Stimulated activated CD4-positive, alpha-beta T cell treated with anti-CD3 and anti-CD28 coated beads, Interleukin-1b, Interleukin-23, amount 100 ng/mL, for 4 hours (primary cell): ENCODE measurements around the gene CD248.
"Not testable (repeated sequence)": the region's sequence is repeated elsewhere in the genome, so short reads cannot be mapped to it uniquely, and the experiment has no call there.

Source experiments
- DNase-seq, 2 donors: peaks; one replicate each; pipeline ENCODE4 v3.0.0-alpha.2; 2020; ENCODE audit warnings: low read depth in 2 of 2

The CD248 gene

DNA sequence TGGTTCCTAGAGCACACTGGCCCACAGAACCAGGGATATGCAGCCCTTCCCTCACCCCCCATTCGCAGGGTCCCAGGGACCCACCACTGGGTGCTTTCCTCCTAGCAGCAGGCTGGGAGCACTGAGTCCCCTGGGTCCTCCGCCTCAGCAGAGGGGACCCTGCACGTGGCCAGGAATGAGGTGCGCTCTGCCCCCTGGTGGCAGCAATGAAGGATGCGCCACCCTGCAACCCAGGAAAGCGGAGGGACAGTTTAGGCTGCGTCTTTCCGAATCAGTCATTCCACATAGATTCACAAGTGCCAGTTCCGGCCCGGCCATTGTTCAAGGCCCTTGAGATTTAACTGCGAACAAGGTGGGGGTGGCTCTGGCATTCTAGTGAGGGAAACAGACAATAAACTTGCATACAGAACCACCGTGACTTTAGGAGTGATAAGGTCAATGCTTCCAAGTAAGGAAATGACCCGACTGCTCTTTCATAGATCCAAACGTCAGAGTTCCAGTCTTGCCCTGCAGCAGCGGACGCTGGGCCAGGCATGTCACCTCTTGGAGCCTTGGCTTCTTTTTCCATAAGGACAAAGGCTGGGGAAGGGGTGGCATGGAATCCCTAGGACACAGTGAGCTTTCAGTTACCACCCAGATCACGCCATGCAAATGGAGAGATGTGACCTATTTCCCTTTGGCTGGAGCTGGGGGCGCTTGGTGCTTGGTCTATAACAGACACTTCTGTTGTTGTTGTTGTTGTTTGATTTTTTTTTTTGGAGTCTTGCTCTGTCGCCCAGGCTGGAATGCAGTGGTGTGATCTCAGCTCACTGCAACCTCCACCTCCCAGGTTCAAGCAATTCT, 11.7 kb upstream of the CD248 start:
- peak; percentile 76 to 78 for DNase-seq

DNA sequence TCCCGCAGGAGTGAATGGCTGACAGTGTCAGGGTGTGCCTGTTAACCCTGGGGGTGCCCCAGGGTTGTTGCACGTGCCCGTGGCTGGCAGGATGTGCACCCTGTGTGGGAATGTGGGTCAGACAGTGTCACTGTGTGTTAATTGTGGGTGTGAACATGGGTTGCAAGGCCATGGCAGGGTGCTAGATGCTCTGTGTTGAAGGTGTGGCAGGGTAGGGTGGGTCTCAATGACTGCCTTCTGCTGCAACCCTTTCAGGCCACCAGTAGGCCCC, 11.1 kb upstream of the CD248 start:
- no peak for DNase-seq

DNA sequence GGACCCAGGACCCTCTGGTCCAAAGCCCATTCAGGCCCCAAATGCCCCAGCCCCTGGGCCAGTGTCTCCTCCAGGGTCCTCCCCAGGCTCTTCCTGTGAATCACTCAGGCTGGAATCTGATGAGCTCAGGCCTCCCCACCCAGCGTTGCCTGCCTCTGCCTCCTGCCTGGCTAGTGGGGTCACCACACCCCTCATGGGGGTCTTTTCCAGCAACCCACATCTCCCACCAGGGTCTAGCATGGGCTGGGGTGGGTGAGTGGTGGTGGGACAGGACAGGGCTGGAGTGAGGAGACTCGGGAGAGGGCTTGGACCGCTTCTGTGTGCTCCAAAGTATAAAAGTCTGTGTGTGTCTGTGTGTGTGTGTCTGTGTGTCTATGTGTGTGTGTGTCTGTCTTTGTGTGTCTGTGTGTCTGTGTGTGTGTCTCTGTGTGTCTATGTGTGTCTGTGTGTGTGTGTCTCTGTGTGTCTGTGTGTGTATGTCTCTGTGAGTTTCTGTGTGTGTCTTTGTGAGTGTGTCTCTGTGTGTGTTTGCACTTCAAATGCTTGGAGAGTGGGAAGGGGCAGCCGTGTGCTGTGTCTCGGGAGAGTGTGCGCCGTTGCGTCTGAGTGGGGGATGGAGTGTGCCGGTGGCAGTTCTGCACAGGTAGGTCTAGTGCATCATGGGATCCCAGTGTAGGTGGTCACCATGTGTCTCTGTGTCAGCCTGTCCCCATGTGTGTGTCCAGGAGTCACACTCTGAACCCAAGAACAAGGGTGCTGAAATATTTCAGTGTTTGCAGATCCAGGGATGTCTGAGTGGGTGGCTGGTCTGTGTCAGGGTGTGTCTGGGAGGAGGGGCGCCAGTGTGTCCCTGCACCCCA, 10.6 kb upstream of the CD248 start:
- no peak for DNase-seq

DNA sequence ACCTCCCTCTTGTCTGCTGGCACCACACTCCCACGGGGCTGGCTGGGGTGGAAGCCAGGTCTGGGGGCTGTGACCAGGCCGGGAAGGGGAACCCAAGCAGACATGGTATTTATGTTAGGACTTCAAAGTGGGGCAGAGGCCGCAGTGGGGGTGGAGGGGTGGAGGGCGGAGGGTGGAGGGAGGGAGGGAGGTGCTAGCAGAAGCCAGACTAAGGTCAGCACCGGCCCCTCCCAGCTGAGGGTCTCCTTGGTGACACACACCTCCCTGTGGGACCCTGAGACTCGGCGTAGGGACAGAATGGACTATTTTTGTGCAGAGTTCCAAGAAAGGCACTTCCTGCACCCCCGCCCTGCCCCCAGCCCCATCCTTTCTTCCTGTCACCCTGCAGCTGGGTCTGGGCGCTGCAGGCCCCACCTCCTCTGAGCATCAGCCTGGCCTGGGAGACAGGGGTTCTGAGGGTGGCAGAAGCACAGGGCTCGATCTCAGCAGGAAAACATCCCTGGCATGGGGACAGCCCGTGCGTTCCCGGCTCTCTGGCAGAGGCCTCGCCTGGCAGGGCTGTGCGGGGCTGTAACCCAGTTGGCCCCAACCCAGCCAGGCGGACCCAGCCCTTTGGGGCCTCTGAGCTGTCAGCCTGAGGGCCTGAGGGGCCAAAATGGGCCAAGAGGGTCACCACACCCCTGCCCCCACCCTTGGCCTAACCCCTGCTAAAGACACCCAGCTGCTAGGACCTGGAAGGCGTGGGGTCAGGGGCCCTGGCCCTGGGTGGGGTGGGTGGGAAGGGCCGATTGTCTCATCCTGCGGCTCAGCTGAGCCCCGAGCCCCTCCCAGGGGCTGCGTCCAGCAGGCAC, 9.6 kb upstream of the CD248 start:
- no peak for DNase-seq

DNA sequence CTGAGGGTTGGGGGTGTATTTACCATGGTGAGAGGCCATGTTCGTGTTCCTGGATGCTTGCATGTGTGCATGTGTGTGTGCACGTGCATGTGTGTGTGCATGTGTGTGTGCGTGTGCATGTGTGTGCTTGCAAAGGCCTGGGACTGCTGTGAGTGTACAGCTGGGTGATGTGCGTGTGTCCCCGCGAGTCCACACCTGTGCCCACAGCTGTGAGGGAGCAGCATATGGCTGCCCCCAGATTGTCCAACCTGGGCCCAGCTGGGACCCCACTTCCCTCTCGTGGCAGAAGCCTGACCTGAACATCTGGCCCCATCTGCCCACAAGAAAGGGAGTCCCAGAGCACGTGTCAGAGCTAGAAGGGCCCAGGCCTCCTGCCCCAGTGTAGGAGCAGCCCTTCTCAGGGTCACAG, 8.4 kb upstream of the CD248 start:
- no peak for DNase-seq

DNA sequence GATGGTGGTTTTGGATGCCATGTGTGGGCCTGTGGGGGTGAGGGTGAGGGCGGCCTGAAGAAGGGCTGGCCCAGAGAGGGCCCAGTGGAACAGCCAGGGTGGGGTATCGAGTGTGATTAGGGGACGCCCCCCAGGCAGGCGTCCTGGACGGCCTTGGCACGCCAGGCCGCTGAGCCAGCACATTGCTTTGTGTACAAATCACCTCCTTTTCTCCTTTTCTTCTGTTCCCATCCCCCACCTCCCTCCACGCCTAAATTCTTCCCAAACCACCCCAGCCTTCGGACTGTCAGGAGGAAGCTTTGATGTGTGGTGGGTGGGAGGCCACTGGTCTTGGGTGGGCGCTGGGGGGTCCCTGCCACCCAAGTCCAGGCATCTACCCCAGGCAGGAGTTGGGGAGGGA, 7.8 kb upstream of the CD248 start:
- DNase-seq, result no peak

DNA sequence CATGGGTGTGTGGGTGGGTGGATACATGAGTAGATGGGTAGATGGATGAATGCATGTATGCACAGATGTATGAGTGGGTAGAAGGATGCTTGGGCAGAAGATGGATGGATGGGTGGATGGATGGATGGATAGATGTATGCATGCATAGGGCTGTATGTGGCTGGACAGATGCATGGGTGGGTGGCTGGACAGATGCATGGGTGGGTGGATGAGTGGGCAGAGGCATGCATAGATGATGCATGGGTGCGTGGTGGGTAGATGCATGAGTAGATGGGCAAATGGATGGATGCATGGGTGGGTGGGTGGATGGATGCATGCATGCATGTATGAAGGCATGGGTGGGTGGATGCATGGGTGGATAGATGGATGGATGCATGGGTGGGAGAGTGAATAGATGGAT, 6.8 kb upstream of the CD248 start:
- no peak for DNase-seq

DNA sequence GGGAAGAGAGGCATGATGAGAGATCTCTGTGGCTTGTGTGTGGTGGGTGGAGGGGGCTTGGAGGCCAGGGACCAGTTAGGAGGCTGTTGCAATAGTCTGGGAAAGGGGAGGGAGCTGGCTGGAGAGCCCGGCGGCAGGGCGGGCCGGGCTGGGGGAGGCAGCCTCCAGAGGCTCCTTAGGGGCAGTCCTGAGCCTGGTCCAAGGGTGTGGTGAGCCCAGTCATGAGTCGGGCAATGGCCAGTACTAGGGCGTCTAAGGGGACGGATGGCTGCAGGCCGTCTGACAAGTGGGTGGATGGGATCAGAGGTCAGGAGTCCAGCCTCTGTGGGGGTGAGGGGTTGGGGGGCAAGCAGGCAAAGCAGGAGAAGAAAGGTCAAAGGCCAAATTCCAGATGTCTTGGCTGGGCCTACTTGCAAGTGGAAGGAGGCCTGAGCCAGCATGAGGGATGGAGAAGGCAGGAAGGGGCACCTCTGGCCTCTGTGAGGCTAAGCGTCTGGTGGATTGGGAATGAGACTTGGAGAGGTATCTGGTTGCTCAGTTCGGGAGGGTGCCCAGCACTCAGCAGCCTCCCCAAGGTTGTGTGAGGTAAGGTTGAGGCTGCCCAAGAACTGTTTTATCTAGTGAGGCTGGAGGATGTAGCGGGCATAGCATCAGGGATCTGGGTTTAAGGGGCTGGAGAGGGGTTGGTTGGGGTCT, 6.0 kb upstream of the CD248 start:
- no peak for DNase-seq

DNA sequence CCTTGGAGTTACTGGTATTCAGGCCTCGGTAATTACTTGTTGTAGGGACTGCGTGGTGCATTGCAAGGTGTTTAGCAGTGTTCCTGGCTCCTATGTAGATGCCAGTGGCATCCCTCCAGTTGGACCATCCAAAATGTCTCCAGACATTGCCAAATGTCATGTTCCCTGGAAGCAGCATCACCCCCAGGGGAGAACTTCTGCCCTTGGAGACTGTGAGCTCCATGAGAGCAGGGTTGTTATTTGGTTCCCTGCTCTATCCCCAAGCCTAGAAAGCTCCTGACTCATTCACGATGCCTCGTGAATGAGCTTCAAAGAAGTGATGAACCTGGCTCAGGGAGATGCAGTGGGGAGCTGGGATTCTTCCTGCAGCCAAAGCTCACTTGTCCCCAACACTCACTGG, 4.8 kb upstream of the CD248 start:
- no peak for DNase-seq

DNA sequence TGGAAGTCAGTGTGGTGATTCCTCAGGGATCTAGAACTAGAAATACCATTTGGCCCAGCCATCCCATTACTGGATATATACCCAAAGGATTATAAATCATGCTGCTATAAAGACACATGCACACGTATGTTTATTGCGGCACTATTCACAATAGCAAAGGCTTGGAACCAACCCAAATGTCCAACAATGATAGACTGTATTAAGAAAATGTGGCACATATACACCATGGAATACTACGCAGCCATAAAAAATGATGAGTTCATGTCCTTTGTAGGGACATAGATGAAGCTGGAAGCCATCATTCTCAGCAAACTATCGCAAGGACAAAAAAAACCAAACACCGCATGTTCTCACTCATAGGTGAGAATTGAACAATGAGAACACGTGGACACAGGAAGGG, 3.9 kb upstream of the CD248 start:
- DNase-seq, result not testable (repeated sequence)

DNA sequence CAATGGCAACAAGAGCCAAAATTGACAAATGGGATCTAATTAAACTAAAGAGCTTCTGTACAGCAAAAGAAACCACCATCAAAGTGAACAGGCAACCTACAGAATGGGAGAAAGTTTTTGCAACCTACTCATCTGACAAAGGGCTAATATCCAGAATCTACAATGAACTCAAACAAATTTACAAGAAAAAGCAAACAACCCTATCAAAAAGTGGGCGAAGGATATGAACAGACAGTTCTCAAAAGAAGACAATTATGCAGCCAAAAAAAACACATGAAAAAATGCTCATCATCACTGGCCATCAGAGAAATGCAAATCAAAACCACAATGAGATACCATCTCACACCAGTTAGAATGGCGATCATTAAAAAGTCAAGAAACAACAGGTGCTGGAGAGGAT, 3.4 kb upstream of the CD248 start:
- DNase-seq, result not testable (repeated sequence)

DNA sequence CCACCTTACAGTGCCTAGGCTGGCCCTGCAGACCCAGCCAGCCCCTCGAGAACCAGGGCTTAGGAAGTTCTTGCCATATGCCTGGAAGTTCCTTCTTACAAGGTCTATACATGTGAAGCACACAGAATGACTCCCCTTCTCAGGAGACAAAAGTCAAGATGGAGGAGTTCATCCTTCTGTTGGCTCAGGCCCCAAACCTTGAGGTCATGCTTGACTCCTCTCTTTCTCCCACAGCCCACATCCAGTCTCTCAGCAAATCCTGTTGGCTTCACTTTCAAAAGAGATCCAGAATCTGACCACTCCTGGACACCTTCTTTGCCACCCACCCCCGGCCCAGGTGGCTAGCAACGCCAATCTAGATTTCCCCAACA, 1.7 kb upstream of the CD248 start:
- DNase-seq, result no peak

DNA sequence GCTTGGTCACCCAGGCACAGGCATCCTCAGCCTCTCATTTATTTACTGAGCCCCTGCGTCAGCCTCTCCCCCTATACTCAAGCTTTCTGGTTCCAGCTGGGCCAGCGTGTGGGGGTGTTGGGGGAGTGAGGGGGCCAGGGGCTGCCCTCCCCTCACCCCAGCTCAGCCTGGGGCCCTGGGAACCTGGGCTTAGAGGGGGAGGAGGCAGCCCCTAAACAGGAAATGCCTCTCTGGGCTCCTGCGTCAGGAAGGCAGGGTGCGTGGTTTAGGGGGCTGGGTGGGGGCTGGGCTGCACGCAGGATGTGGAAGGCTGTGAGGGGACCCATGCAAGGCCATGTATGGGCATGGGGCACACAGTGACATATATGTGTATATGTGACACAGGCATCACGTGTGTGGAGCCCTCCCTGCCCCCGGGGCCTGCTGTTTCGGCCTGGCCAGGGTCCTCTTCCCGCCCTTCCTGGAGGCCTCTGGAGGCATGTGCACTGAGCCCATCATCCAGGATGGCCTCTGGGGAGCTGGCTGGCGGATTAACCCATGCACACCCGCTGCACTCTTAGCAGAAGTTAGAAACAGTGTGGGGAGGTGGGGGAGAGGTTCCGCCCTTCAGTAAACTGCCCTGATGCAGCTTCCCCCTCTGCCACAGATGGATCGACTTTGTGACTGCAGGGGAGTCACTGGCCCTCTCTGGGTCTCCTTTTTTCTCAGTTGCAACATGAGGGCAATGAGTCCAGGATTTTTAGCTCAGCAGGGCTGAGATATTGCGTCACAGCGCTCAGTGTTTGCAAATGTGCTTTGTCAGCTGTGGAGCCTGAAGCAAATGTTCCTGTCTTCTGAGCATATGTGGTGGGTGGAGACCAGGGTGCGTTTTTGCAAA, 1.1 kb upstream of the CD248 start:
- DNase-seq, result no peak

DNA sequence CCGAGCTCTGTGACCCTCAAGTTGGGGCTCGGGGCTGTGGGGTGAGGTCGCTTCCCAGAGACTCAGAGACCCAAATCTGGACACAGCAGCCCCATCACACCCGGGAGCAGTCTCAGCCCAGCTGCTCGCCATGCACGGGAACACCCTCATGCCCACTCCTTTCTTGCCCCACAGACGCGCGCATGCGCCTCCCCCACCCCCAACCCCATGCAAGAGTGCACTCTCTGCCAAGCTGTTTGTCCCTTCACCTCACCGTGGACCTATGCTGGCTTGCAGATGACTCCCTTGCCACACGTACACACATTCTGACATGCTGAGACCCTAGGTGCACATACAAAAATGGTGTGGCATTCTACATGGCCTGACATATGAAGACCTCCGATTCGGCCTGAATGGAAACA, 478 bp upstream of the CD248 start:
- peak in 1 of 2 donors; percentile 14 for DNase-seq

DNA sequence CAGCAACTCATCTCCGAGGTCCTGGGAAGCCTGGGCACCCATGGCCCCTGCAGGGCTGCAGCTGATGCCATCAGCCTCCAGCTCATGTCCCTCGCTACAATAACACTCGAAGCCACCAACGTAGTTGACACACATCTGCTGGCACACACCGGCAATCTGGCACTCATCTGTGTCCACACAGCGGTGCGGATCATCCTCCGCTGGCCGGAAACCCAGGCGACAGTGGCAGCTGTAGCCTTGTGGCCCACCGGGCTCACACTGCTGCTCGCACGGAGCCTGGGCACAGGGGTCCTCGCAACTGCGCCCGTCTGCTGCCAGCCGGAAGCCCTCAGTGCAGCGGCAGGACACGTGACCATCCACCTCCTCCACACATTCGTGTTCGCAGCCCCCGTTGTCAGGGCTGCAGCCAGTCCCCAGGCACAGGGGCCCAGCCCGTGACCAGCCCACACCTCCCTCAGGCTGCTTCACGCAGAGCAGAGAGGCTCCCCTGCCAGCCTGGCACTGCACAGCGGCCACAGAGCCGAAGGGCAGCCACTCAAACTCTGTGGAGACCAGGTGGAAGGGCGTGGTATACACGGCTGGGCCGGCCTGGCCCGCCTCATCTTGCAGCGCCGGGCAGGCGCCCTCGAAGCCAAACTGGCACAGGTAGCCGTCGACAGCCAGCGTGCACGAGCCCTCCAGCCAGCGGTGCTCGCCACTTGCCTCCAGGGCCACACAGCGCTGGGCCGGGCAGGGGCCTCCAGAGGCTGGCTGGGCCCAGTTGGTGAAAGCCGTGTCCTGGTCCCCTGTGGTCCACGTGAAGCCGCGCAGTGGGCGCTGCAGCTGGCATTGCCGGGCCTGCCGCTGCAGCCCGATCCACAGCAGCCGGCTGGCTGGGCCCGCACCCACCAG, 678 bp downstream of the CD248 start:
- no peak for DNase-seq

DNA sequence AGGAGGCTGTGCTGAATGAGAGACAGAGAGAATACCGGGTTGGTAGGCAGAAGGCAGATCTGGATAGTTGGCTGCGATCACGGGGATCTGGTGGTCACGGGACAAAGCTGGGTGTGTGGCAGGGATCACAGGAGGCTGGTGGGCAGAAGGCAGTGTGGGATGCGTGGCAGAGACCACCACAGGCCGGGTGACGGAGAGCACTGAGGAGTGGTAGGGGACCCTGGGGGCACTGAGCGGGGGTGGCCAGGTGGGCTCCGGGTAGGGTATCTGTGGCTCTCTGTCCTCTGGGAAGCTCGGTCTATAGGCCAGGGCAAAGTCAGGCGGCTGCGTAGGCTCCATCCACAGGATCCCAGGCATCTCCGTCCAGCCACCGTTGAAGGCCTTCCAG, 1.4 kb downstream of the CD248 start:
- no peak for DNase-seq

DNA sequence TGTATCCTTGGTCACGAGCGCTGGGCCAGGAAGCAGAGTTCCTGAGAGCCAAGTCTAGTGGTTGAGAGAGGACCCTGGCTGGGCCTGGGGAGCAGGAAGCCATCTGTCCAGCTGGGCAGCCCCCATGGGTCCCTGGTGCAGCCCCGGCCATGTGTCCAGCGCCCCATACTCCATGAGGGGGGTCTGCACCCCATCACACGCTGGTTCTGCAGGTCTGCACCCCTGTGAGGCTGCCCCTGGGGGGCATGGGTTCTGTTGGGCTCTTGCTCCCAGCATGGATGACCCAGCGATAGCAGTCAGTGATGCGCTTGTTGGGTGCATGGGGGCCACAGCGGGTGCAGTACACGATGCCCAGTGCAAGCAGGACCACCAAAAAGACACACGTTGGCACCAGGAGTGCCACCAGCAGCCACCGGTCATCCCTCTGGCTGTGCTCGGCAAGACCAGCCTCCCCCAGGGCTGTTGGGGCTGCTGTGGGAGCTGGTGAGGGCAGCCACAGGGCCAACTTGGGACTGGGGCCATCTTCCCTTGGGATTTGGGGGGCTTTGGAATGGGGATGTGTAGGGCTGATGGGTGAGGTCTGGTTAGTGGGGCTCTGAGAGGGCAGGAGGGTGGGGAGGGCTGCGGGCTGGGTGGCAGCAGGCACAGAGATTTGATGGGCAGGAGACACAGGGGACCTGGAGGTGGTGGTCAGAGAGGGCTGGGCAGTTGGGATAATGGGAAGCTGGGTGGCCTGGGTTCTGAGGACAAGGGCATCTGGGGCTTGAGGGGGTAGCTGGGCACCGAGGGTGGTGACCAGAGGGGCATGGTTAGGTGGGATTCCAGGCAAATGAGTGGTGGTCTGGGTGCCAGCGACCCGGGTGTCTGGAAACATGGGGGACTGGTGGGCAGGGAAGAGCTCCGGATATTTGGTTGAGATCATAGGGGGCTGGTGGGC, 2.0 kb downstream of the CD248 start:
- DNase-seq, result no peak

DNA sequence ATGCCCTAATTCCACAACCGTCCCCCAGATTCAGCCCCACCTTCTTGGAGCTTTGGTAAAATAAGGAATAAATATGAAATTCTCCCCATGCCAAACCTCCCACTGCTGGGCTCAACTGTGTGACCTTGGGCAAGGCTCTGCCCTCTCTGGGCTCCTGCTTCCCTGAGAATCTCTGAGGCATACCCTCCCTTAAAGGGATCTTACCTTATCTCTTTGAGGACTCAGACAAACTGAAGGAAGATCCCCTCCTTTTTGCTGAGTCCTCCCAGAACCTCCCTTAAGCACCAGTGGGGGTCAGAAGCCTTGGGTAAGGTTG, 2.7 kb downstream of the CD248 start:
- DNase-seq, result no peak
